ENCODE measurements around the gene ACADS. TPM values are rescaled to one million over a fixed set of nuclear protein-coding genes. Genes with fewer than 3 reads are reported as not detected.
A peak's percentile ranks its signal among the peaks of the same experiment; 100 is the strongest.

Gene ACADS
- total RNA-seq, 6 donors from 2014 or later = 24.1 to 43.1 (median 32.9) TPM

GRCh38 chr12:120688527-120689071 lies 37.0 kb upstream of the ACADS start:
- Histone ChIP-seq H3K4me3 (peak overlapping the region in 3 of 4 donors; percentile 68 to 96 (median 77)), H3K9me3 (no peaks in the 10 kb centered on the region), H3K4me1 (peaks cover 38 to 67% (median 50%) of the 10 kb centered on the region in 4 donors), H3K36me3 (no peaks in the 10 kb centered on the region), H3K27me3 (no peaks in the 10 kb centered on the region), H3K27ac (peak overlapping the region in 2 of 4 donors; percentile 91 to 93)
- no peak for DNase-seq
- no peak for ATAC-seq (ENCODE audit: low FRiP score in 2 of 2)
- 4 to 15% methylated on average over 6 of the region's 6 CpGs for WGBS, 2 donors
- TF ChIP-seq POLR2A (IDR thresholded peaks at IDR 0.05) (no peak), EP300 (IDR thresholded peaks at IDR 0.05) (no peak), CTCF (IDR thresholded peaks at IDR 0.05) (no peak), POLR2AphosphoS5 (IDR thresholded peaks at IDR 0.05) (no peak)

GRCh38 chr12:120689397-120690082 lies 36.1 kb upstream of the ACADS start:
- H3K4me3 ChIP-seq = no peak overlapping the region
- peaks cover 0 to 9% (median 7%) of the 10 kb centered on the region in 4 donors for H3K36me3 ChIP-seq
- peaks cover 38 to 75% (median 50%) of the 10 kb centered on the region in 4 donors for H3K4me1 ChIP-seq
- ATAC-seq (ENCODE audit: low FRiP score in 2 of 2) = no peak
- H3K27ac ChIP-seq = peak overlapping the region in 1 of 4 donors; percentile 93
- H3K27me3 ChIP-seq = no peaks in the 10 kb centered on the region
- 58 to 81% methylated on average over 4 to 6 of the region's 6 CpGs for WGBS, 2 donors
- no peak for DNase-seq
- H3K9me3 ChIP-seq = no peaks in the 10 kb centered on the region
- TF ChIP-seq POLR2AphosphoS5 (IDR thresholded peaks at IDR 0.05) (no peak), EP300 (IDR thresholded peaks at IDR 0.05) (no peak)

GRCh38 chr12:120690083-120690450 lies 35.6 kb upstream of the ACADS start:
- Histone ChIP-seq H3K9me3 (no peaks in the 10 kb centered on the region), H3K27me3 (no peaks in the 10 kb centered on the region), H3K4me3 (no peak overlapping the region), H3K36me3 (peaks cover 0 to 14% (median 13%) of the 10 kb centered on the region in 4 donors), H3K27ac (no peak overlapping the region), H3K4me1 (peaks cover 38 to 80% (median 50%) of the 10 kb centered on the region in 4 donors)
- ATAC-seq (ENCODE audit: low FRiP score in 2 of 2) (no peak), DNase-seq (no peak)
- TF ChIP-seq EP300 (IDR thresholded peaks at IDR 0.05) = no peak
- TF ChIP-seq POLR2AphosphoS5 (IDR thresholded peaks at IDR 0.05) = no peak
- no peak for TF ChIP-seq CTCF (IDR thresholded peaks at IDR 0.05)
- no peak for TF ChIP-seq POLR2A (IDR thresholded peaks at IDR 0.05)
- 93 to 94% methylated on average over 2 of the region's 2 CpGs for WGBS, 2 donors

- Histone ChIP-seq H3K4me3 (no peak overlapping the region), H3K9me3 (no peaks in the 10 kb centered on the region), H3K4me1 (peaks cover 33 to 74% (median 47%) of the 10 kb centered on the region in 4 donors), H3K36me3 (peaks cover 5 to 23% (median 21%) of the 10 kb centered on the region in 4 donors), H3K27me3 (no peaks in the 10 kb centered on the region), H3K27ac (no peak overlapping the region)
- 68 to 70% methylated on average over 3 of the region's 3 CpGs for WGBS, 2 donors
- ATAC-seq (ENCODE audit: low FRiP score in 2 of 2) (no peak), DNase-seq (no peak)
- no peak for TF ChIP-seq EP300 (IDR thresholded peaks at IDR 0.05)
- no peak for TF ChIP-seq CTCF (IDR thresholded peaks at IDR 0.05)
- TF ChIP-seq POLR2AphosphoS5 (IDR thresholded peaks at IDR 0.05) = no peak
- no peak for TF ChIP-seq POLR2A (IDR thresholded peaks at IDR 0.05)
These were observed 34.6 kb upstream of the ACADS start for GRCh38 chr12:120690978-120691377.

GRCh38 chr12:120692524-120693033 lies 33.0 kb upstream of the ACADS start:
- Histone ChIP-seq H3K36me3 (peaks cover 5 to 39% (median 34%) of the 10 kb centered on the region in 4 donors), H3K4me1 (peaks cover 31 to 72% (median 50%) of the 10 kb centered on the region in 4 donors), H3K27me3 (no peaks in the 10 kb centered on the region), H3K9me3 (no peaks in the 10 kb centered on the region), H3K4me3 (no peak overlapping the region), H3K27ac (peak overlapping the region in 2 of 4 donors; percentile 4 to 31)
- no peak for ATAC-seq (ENCODE audit: low FRiP score in 2 of 2)
- DNase-seq = no peak
- 61 to 65% methylated on average over 11 of the region's 11 CpGs for WGBS, 2 donors
- TF ChIP-seq CTCF (IDR thresholded peaks at IDR 0.05) (no peak), POLR2AphosphoS5 (IDR thresholded peaks at IDR 0.05) (no peak), POLR2A (IDR thresholded peaks at IDR 0.05) (no peak)

Data from upper lobe of left lung (tissue), 6 donors.